Epithelial cell of esophagus (primary cell): ENCODE data around the gene DBNL.

ENCODE experiments used
- DNase-seq: peaks from one replicate; pipeline ENCODE4 v3.0.0; 2010; ENCODE audit warnings: low read depth
- H3K4me3 ChIP-seq: 2 replicates; pipeline ENCODE4 v1.5.1; 2011; ENCODE audit warnings: mild to moderate bottlenecking, low read length, control low read depth
- CTCF ChIP-seq: IDR thresholded peaks from 2 replicates; pipeline ENCODE4 v1.5.1; 2011; ENCODE audit warnings: low read depth, mild to moderate bottlenecking, low read length, control low read depth, inconsistent platforms; ENCODE audit not compliant: insufficient read depth; ENCODE audit errors: missing control alignments

The DBNL gene

GRCh38 chr7:44098092-44099068 lies 53.9 kb downstream of the DBNL start:
- DNase-seq: no peak

GRCh38 chr7:44099669-44100068 lies 55.2 kb downstream of the DBNL start:
- DNase-seq: no peak
- TF ChIP-seq CTCF: no peak
- no peak overlapping the region for H3K4me3 ChIP-seq

More at GRCh38 chr7:44098092-44099068, 53.9 kb downstream of the DBNL start:
- no peak overlapping the region for H3K4me3 ChIP-seq
- TF ChIP-seq CTCF: no peak

GRCh38 chr7:44100458-44101302 lies 56.2 kb downstream of the DBNL start:
- H3K4me3 ChIP-seq: no peak overlapping the region
- DNase-seq: no peak
- TF ChIP-seq CTCF: no peak

GRCh38 chr7:44101303-44101965 lies 56.9 kb downstream of the DBNL start:
- DNase-seq: no peak
- H3K4me3 ChIP-seq: no peak overlapping the region
- TF ChIP-seq CTCF: no peak

GRCh38 chr7:44101966-44102845 lies 57.7 kb downstream of the DBNL start:
- no peak for TF ChIP-seq CTCF
- no peak overlapping the region for H3K4me3 ChIP-seq
- DNase-seq: peak; percentile 90

GRCh38 chr7:44102846-44103565 lies 58.5 kb downstream of the DBNL start:
- H3K4me3 ChIP-seq: no peak overlapping the region
- TF ChIP-seq CTCF: no peak
- no peak for DNase-seq
